Cardiac fibroblast (primary cell): ENCODE measurements around the gene ZBTB25.

ENCODE experiments used
- DNase-seq, 2 donors: peaks; one replicate each; pipeline versions ENCODE4 v3.0.0 to v3.0.0-alpha.2; 2010; ENCODE audit warnings: low read depth in 2 of 2
- H3K4me3 ChIP-seq, 2 donors: replicated peaks in 1 of 2; 1 replicate in 1 of 2; 2 replicates in 1 of 2; pipeline ENCODE4 v1.5.1; 2011; ENCODE audit warnings: low read depth in 2 of 2, low read length in 2 of 2, mild to moderate bottlenecking in 2 of 2, moderate library complexity in 1 of 2
- CTCF ChIP-seq: IDR thresholded peaks from one replicate; pipeline ENCODE4 v1.5.1; 2011; ENCODE audit warnings: low read depth, mild to moderate bottlenecking, low read length, inconsistent platforms

ZBTB25 gene

GRCh38 chr14:64506721-64507120, 3.1 kb upstream of the ZBTB25 start:
- TF ChIP-seq CTCF, result no peak
- no peak for DNase-seq

GRCh38 chr14:64504897-64505794, 1.5 kb upstream of the ZBTB25 start:
- peak overlapping the region; percentile 71 to 88 for H3K4me3 ChIP-seq
- DNase-seq, result peak; percentile 85 to 89
- TF ChIP-seq CTCF, result no peak

More at GRCh38 chr14:64506721-64507120, 3.1 kb upstream of the ZBTB25 start:
- H3K4me3 ChIP-seq, result peak overlapping the region; percentile 16 to 88

GRCh38 chr14:64504310-64504896, 765 bp upstream of the ZBTB25 start, which contains the start of gene ZBTB1:
ZBTB1 (plus strand) TSS chr14:64504770; CDS start chr14:64521505, 16,735 bp downstream.
- peak; percentile 86 to 93 for DNase-seq
- no peak for TF ChIP-seq CTCF
- H3K4me3 ChIP-seq, result peak within 1 kb of the TSS; percentile 71 to 88

- DNase-seq, result peak; percentile 17 to 31
- no peak for TF ChIP-seq CTCF
These were observed 678 bp downstream of the ZBTB25 start for GRCh38 chr14:64502887-64503433.

GRCh38 chr14:64502456-64502855, 1.2 kb downstream of the ZBTB25 start:
- peak overlapping the region; percentile 87 to 88 for H3K4me3 ChIP-seq
- no peak for DNase-seq
- TF ChIP-seq CTCF, result no peak

More at GRCh38 chr14:64502887-64503433, 678 bp downstream of the ZBTB25 start:
- H3K4me3 ChIP-seq, result peak overlapping the region; percentile 87 to 88

GRCh38 chr14:64501411-64502171, 2.0 kb downstream of the ZBTB25 start:
- peak; percentile 70 to 87 for DNase-seq
- peak; percentile 22 for TF ChIP-seq CTCF

More at GRCh38 chr14:64501411-64502171, 2.0 kb downstream of the ZBTB25 start:
- H3K4me3 ChIP-seq, result peak overlapping the region in 1 of 2 donors; percentile 4
